A673 (cell line): Measurements from ENCODE around the gene OR2AT4. TPM values are rescaled to one million over a fixed set of nuclear protein-coding genes. Genes with fewer than 3 reads are reported as not detected.
"Not testable (repeated sequence)": the region's sequence is repeated elsewhere in the genome, so short reads cannot be mapped to it uniquely, and the experiment has no call there.

ENCODE experiments used
- BruUV-seq: library from RNA; stranded (reverse); fragments of 400-500 nt; replicated peaks from 2 replicates; lab custom pipeline; 2021; lab: Mats Ljungman, UMichigan
- CTCF ChIA-PET: fragments of 300-600 bp; sonication (Branson Sonifier 250); formaldehyde crosslinking; loops from one replicate; lab custom pipeline; 2022; ENCODE audit warnings: antibody characterized with exemption; lab: Charles Lee
- POLR2A ChIA-PET: fragments of 300-600 bp; sonication (Branson Sonifier 250); formaldehyde crosslinking; loops from one replicate; lab custom pipeline; 2022; ENCODE audit warnings: antibody characterized with exemption; ENCODE audit not compliant: low non-redundant PET; lab: Charles Lee
- DNase-seq: peaks from one replicate; pipeline ENCODE4 v3.0.0-alpha.2; 2015; ENCODE audit warnings: low spot score
- H3K27ac ChIP-seq: fragments of 200-600 bp; sonication (generic); 2 replicates; pipeline ENCODE4 v1.5.1; 2016; ENCODE audit warnings: mixed run types, low read depth, mild to moderate bottlenecking, mixed read lengths, antibody characterized with exemption, low read length; ENCODE audit not compliant: poor library complexity, severe bottlenecking
- H3K27me3 ChIP-seq: fragments of 200-600 bp; sonication (generic); replicated peaks from 2 replicates; pipeline ENCODE4 v1.6.1; 2017; ENCODE audit warnings: mixed run types, low read depth, mild to moderate bottlenecking, mixed read lengths, antibody characterized with exemption, low read length; ENCODE audit not compliant: insufficient read depth, poor library complexity
- H3K36me3 ChIP-seq: fragments of 200-600 bp; sonication (generic); 2 replicates; pipeline ENCODE4 v1.6.1; 2016; ENCODE audit warnings: mixed run types, mild to moderate bottlenecking, mixed read lengths, antibody characterized with exemption, low read length; ENCODE audit not compliant: insufficient read depth, poor library complexity, severe bottlenecking
- H3K4me1 ChIP-seq: fragments of 200-600 bp; sonication (generic); 2 replicates; pipeline ENCODE4 v1.6.1; 2017; ENCODE audit warnings: mixed run types, mild to moderate bottlenecking, mixed read lengths, antibody characterized with exemption, low read length; ENCODE audit not compliant: insufficient read depth, poor library complexity, severe bottlenecking
- H3K4me3 ChIP-seq: fragments of 200-600 bp; sonication (generic); 2 replicates; pipeline ENCODE4 v1.5.1; 2016; ENCODE audit warnings: low read depth, mixed run types, mild to moderate bottlenecking, mixed read lengths, low read length; ENCODE audit not compliant: poor library complexity, severe bottlenecking
- H3K9me3 ChIP-seq: fragments of 200-600 bp; sonication (generic); 2 replicates; pipeline ENCODE4 v1.6.1; 2016; ENCODE audit warnings: mixed run types, low read depth, mild to moderate bottlenecking, mixed read lengths, antibody characterized with exemption, low read length; ENCODE audit not compliant: poor library complexity, severe bottlenecking
- CTCF ChIP-seq: fragments of 300-800, 200-600 bp; sonication (generic); conservative IDR thresholded peaks from 2 replicates; pipeline ENCODE4 v1.5.1; 2017; ENCODE audit warnings: low read depth, mild to moderate bottlenecking, antibody characterized with exemption, low read length, moderate library complexity, mixed read lengths
- EZH2 ChIP-seq: fragments of 200-600 bp; sonication (generic); IDR thresholded peaks from 2 replicates; pipeline ENCODE4 v1.6.1; 2017; ENCODE audit warnings: borderline replicate concordance, low read depth, mild to moderate bottlenecking, mixed read lengths, antibody characterized with exemption, low read length; ENCODE audit not compliant: poor library complexity, severe bottlenecking
- intact Hi-C: fragments of 100-400 bp; cut with micrococcal nuclease; formaldehyde crosslinking; loops from one replicate; pipeline ENCODE4 v1.10.0; 2022; ENCODE audit not compliant: unreplicated experiment
- total RNA-seq: library from RNA; stranded (reverse); gene quantifications from 2 replicates; pipeline ENCODE4 v1.2.3, GENCODE V29; 2021

The OR2AT4 gene
- total RNA-seq, 1 experiment from 2014 or later, result not detected

- ChIA-PET POLR2A (no interaction called here), CTCF (no interaction called here)
- H3K4me3 ChIP-seq, result no peak overlapping the region
- H3K9me3 ChIP-seq, result no peaks in the 10 kb centered on the region
- H3K27me3 ChIP-seq, result no peaks in the 10 kb centered on the region
- TF ChIP-seq EZH2 (no peak), CTCF (no peak)
- no peaks in the 10 kb centered on the region for H3K36me3 ChIP-seq
- intact Hi-C loops, result no loop called here
- H3K27ac ChIP-seq, result no peak overlapping the region
- no peak for DNase-seq
- H3K4me1 ChIP-seq, result no peaks in the 10 kb centered on the region
- BruUV-seq, result no TSS peak
These were observed 16.4 kb upstream of the OR2AT4 start for GRCh38 chr11:75113030-75113429.

GRCh38 chr11:75112200-75112599, 15.5 kb upstream of the OR2AT4 start:
- POLR2A ChIA-PET, result no interaction called here

GRCh38 chr11:75107187-75107586, 10.5 kb upstream of the OR2AT4 start:
- Histone ChIP-seq H3K27me3 (no peaks in the 10 kb centered on the region), H3K36me3 (no peaks in the 10 kb centered on the region), H3K9me3 (no peaks in the 10 kb centered on the region), H3K4me1 (no peaks in the 10 kb centered on the region), H3K4me3 (no peak overlapping the region), H3K27ac (no peak overlapping the region)
- ChIA-PET CTCF (interaction anchor here (0.6 kb wide), 1 partner anchor 76 kb away, joined by 4 read pairs; no protein-coding TSS in a partner anchor), POLR2A (no interaction called here)
- no peak for DNase-seq
- intact Hi-C loops, result no loop called here
- TF ChIP-seq EZH2, result no peak
- TF ChIP-seq CTCF, result no peak
- no TSS peak for BruUV-seq

More at GRCh38 chr11:75112200-75112599, 15.5 kb upstream of the OR2AT4 start:
- CTCF ChIA-PET, result no interaction called here
- no TSS peak for BruUV-seq
- Histone ChIP-seq H3K27me3 (no peaks in the 10 kb centered on the region), H3K4me3 (no peak overlapping the region), H3K36me3 (no peaks in the 10 kb centered on the region), H3K9me3 (no peaks in the 10 kb centered on the region), H3K27ac (no peak overlapping the region), H3K4me1 (no peaks in the 10 kb centered on the region)
- no peak for DNase-seq
- intact Hi-C loops, result no loop called here
- TF ChIP-seq CTCF (no peak), EZH2 (no peak)

GRCh38 chr11:75105967-75106681, 9.4 kb upstream of the OR2AT4 start:
- H3K4me3 ChIP-seq, POLR2A ChIA-PET, H3K27me3 ChIP-seq, BruUV-seq, H3K36me3 ChIP-seq, H3K9me3 ChIP-seq, CTCF ChIA-PET, DNase-seq, H3K4me1 ChIP-seq, H3K27ac ChIP-seq, intact Hi-C loops: not testable (repeated sequence)
